Ectodermal cell (in vitro differentiated cells): ENCODE data around the gene RBBP9.
"Not testable (repeated sequence)": the region's sequence is repeated elsewhere in the genome, so short reads cannot be mapped to it uniquely, and the experiment has no call there.

ENCODE experiments used
- H3K27ac ChIP-seq: 2 replicates; pipeline ENCODE4 v1.7.0; 2013; ENCODE audit warnings: mild to moderate bottlenecking, low read depth, low read length; ENCODE audit not compliant: insufficient read depth, poor library complexity, severe bottlenecking
- H3K27me3 ChIP-seq: 2 replicates; pipeline ENCODE4 v1.7.0; 2013; ENCODE audit warnings: mild to moderate bottlenecking, low read length; ENCODE audit not compliant: insufficient read depth, control insufficient read depth, poor library complexity, severe bottlenecking
- H3K36me3 ChIP-seq: one replicate; pipeline ENCODE4 v1.7.0; 2013; ENCODE audit warnings: low read length; ENCODE audit not compliant: control insufficient read depth, insufficient read depth
- H3K4me1 ChIP-seq: one replicate; pipeline ENCODE4 v1.7.0; 2013; ENCODE audit warnings: low read length; ENCODE audit not compliant: control insufficient read depth, insufficient read depth
- H3K4me3 ChIP-seq: 2 replicates; pipeline ENCODE4 v1.7.0; 2013; ENCODE audit warnings: low read depth, low read length, control low read depth; ENCODE audit not compliant: insufficient read depth
- H3K9me3 ChIP-seq: 2 replicates; pipeline ENCODE4 v1.7.0; 2013; ENCODE audit warnings: mild to moderate bottlenecking, low read length, moderate library complexity; ENCODE audit not compliant: control insufficient read depth
- WGBS, 2 experiments: methylation state at CpG; one replicate each; pipeline ENCODE4 v1.1.7; 2013; ENCODE audit warnings: missing lambda C conversion rate in 2 of 2; 5-methylcytosine and 5-hydroxymethylcytosine counted together

The RBBP9 gene

DNA sequence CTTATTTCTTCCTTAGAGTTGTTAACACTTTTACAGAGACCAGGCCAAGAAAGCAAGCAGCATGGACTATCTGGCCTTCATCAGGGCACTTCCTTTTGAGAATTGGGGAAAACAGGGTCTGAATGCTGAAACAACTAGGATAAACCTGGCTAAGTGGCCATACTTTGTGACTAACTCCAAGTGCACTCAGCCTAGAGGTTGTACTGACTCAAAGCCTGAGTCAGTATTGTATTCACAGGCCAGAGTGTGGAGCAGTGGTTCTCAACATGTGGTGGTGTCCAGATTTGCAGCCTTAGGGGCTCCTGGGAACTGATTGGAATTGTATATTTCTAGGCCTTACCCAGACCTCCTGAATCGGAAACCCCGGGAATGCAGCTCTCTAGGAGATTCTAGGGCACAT lies 30.8 kb upstream of the RBBP9 start:
- no peaks in the 10 kb centered on the region for H3K4me1 ChIP-seq
- H3K9me3 ChIP-seq = no peaks in the 10 kb centered on the region
- no peak overlapping the region for H3K4me3 ChIP-seq
- H3K27ac ChIP-seq = no peak overlapping the region
- peaks cover 54% of the 10 kb centered on the region for H3K36me3 ChIP-seq
- H3K27me3 ChIP-seq = no peaks in the 10 kb centered on the region
- 93 to 99% methylated on average over 2 of the region's 2 CpGs for WGBS, 2 experiments

DNA sequence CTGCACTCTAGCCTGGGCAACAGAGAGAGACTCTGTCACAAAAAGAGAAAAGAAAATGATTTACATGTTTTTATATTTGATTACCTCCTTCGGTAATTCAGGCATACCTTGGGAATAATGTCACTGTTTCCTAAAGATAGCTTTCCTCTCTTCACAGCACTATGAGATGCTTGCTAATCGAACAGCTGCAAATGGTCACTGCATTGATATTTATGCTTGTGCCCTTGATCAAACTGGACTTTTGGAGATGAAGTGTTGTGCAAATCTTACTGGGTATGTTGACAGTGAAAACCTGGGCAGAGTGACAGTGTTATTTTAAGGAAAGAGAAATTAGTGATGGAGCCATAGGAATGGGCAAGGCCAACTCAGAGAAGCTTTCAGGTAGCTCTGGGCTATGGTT lies 30.3 kb upstream of the RBBP9 start:
- Histone ChIP-seq H3K4me3 (no peak overlapping the region), H3K9me3 (no peaks in the 10 kb centered on the region), H3K27ac (no peak overlapping the region), H3K4me1 (no peaks in the 10 kb centered on the region), H3K36me3 (peaks cover 51% of the 10 kb centered on the region), H3K27me3 (no peaks in the 10 kb centered on the region)
- 93 to 97% methylated on average over 2 of the region's 2 CpGs for WGBS, 2 experiments

DNA sequence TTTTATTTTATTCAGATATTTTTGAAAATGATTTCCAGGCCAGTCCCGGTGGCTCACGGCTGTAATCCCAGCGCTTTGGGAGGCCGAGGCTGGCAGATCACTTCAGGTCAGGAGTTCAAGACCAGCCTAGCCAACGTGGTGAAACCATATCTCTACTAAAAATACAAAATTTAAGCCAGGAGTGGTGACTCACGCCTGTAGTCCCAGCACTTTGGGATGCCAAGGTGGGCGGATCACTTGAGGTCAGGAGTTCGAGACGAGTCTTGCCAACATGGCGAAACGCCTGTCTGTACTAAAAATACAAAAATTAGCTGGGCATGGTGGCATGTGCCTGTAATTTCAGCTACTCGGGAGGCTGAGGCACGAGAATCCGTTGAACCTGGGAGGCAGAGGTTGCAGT lies 29.7 kb upstream of the RBBP9 start:
- not testable (repeated sequence) for H3K9me3 ChIP-seq, H3K27me3 ChIP-seq, H3K4me3 ChIP-seq, H3K4me1 ChIP-seq, H3K27ac ChIP-seq
- WGBS, 2 experiments = 79 to 81% methylated on average over 14 of the region's 14 CpGs
- H3K36me3 ChIP-seq = peaks cover 51% of the 10 kb centered on the region

DNA sequence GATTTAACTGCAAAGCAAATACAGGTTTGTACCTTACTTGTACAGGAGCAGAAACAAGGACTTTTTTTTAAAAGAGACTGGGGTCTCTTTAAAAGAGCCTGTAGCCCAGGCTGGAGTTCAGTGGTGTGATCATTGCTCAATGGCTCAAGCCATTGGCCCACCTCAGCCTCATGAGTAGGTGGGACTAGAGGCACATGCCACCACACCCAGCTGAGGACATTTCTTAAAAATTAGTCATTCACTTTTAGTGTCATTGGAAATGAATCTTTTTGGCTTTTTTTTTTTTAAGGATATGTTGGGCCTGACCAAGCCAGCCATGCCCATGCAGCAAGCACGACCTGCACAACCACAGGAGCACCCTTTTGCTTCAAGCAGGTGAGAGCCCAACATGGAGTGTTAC lies 27.6 kb upstream of the RBBP9 start:
- Histone ChIP-seq H3K4me1 (no peaks in the 10 kb centered on the region), H3K27ac (no peak overlapping the region), H3K4me3 (no peak overlapping the region), H3K9me3 (no peaks in the 10 kb centered on the region), H3K36me3 (peaks cover 38% of the 10 kb centered on the region), H3K27me3 (no peaks in the 10 kb centered on the region)
- WGBS, 2 experiments = 96 to 100% methylated on average over 1 of the region's 1 CpG

DNA sequence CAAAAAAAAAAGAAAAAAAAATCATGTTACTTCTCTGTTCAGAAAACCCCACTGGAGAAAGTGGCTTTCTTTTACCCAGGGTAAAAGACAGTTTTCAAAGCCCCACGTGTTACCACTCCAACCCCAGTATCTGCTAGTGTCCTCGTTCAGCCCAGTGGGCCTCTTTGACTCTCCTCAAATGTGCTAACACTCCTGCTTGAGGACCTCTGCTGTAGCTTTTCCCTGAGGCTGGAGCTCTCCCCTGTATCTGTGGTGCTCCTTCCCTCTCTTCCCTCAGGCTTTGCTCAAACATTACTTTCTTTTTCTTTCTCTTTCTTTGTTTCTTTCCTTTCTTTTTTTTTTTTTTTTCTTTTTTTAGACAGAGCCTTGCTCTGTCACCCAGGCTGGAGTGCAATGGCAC lies 26.0 kb upstream of the RBBP9 start:
- 90 to 99% methylated on average over 2 of the region's 2 CpGs for WGBS, 2 experiments
- Histone ChIP-seq H3K27me3 (no peaks in the 10 kb centered on the region), H3K4me1 (no peaks in the 10 kb centered on the region), H3K4me3 (no peak overlapping the region), H3K9me3 (no peaks in the 10 kb centered on the region), H3K27ac (no peak overlapping the region), H3K36me3 (peaks cover 24% of the 10 kb centered on the region)

DNA sequence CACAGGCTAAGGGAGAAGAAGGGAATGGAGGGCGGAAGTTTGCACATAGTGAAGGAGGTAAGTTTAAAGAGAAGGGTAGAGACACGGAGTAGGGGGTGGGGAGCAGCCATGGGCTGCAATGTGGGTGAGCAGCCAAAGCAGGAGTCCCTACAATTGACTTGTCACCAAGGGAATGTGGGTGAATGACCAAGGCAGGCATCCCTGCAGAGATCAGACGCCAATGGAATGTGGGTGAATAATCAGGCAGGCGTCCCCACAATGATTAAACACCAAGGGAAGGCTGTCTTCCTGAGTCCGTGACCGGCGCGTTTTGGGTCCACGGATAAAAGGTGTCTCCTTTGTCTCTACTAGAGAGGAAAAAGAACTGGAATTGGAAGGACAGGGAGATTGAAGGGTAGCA lies 25.0 kb upstream of the RBBP9 start:
- H3K4me1 ChIP-seq, H3K27me3 ChIP-seq, H3K27ac ChIP-seq, H3K4me3 ChIP-seq, H3K9me3 ChIP-seq: not testable (repeated sequence)
- 82 to 89% methylated on average over 9 of the region's 9 CpGs for WGBS, 2 experiments
- peaks cover 20% of the 10 kb centered on the region for H3K36me3 ChIP-seq

DNA sequence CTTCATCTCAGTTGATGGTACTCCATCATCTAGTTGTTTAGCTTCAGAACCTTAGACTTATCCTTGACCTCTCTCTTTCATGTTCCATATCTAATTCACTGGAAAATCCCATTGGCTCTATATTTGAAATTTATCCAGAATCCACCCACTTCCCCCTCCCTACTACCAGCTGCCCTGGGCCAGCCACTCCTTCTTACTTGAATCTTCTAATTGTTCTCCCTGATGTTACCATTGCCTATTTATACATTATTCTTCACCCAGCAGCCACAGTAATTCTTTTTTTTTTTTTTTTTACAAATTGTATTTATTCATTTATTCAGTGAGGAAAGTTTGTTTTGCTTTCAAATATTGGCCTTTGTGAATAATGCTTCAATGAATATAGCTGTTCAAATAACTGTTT lies 18.9 kb upstream of the RBBP9 start:
- Histone ChIP-seq H3K36me3 (peaks cover 10% of the 10 kb centered on the region), H3K4me3 (no peak overlapping the region), H3K9me3 (no peaks in the 10 kb centered on the region), H3K27ac (no peak overlapping the region), H3K27me3 (no peaks in the 10 kb centered on the region), H3K4me1 (no peaks in the 10 kb centered on the region)

DNA sequence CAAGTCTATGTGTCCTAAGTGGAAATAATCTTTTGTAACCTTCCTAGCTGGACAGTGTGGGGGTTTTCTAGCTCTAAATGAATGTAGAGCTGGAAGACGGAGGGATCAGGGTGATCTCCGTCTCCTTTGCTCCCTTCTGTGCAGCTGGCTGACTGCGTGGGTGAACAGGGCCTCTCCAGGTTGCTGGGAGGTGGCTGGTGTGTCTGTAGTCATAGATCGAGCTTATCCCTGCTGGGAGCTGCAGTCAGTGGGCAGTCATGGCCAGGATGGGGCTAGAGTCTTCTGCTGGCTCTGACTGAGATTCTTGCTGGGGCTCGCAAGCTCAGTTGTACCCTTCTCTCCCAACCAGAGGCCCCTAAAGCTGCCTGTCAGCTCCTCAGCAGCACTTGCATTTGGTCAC lies 17.1 kb upstream of the RBBP9 start:
- peaks cover 14% of the 10 kb centered on the region for H3K36me3 ChIP-seq

DNA sequence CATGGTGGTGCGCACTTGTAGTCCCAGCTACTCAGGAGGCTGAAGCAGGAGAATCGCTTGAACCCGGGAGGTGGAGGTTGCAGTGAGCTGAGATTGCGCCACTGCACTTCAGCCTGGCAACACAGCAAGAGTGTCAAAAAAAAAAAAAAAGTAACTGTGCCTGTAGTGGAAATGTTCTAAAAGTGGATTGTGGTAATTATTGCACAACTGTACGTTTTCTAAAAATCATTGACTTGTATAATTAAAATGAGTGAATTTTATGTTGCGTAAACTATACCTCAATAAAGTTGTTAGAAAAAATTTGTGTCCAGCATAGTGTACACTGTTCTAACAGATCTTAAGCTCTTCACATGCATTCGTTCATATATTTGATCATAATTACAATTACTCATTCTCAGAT lies 16.2 kb upstream of the RBBP9 start:
- Histone ChIP-seq H3K27me3 (no peaks in the 10 kb centered on the region), H3K27ac (no peak overlapping the region), H3K36me3 (peaks cover 14% of the 10 kb centered on the region), H3K4me1 (peaks cover 4% of the 10 kb centered on the region), H3K9me3 (no peaks in the 10 kb centered on the region), H3K4me3 (no peak overlapping the region)
- 95% methylated on average over 6 to 7 of the region's 7 CpGs for WGBS, 2 experiments

More for the DNA sequence above, 17.1 kb upstream of the RBBP9 start:
- Histone ChIP-seq H3K9me3 (no peaks in the 10 kb centered on the region), H3K27me3 (no peaks in the 10 kb centered on the region), H3K4me3 (no peak overlapping the region), H3K4me1 (no peaks in the 10 kb centered on the region), H3K27ac (no peak overlapping the region)
- 94 to 96% methylated on average over 5 of the region's 5 CpGs for WGBS, 2 experiments

DNA sequence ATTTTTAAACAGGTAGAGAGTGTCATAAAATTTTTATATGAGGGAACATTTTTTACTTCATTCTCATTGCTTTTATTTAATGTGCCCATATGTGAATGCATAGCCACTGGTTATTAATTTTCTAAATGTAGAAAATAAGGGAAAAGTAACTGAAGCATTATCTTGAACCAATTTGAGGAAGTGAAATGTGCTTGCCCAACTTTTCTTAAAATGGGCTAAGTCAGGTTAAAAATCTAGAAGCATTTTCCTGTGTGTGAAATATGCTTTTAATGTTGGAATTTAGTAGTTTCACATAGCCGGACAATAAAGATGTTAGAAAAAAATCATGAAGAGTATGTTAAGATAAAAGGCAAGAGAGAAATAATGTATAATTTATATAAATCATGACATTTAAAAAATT lies 14.5 kb upstream of the RBBP9 start:
- Histone ChIP-seq H3K9me3 (no peaks in the 10 kb centered on the region), H3K27ac (no peak overlapping the region), H3K36me3 (peaks cover 14% of the 10 kb centered on the region), H3K4me3 (no peak overlapping the region), H3K4me1 (peaks cover 9% of the 10 kb centered on the region), H3K27me3 (no peaks in the 10 kb centered on the region)
- WGBS, 2 experiments = 93 to 100% methylated on average over 1 of the region's 1 CpG
